ENCODE results near the gene NPM3. TPM values are rescaled to one million over a fixed set of nuclear protein-coding genes. Genes with fewer than 3 reads are reported as not detected.

Gene NPM3
- total and polyA plus RNA-seq, 7 donors = 17.8 to 64.9 (median 26.4) TPM

GRCh38 chr10:101816913-101817336 is 33.7 kb upstream of the NPM3 start:
- 0 to 1% methylated on average over 14 of the region's 14 CpGs for WGBS, 2 donors
- TF ChIP-seq POLR2AphosphoS5 (IDR thresholded peaks at IDR 0.05) (no peak), EP300 (IDR thresholded peaks at IDR 0.05) (no peak)
- Histone ChIP-seq H3K27ac (peak overlapping the region; percentile 97 to 99 (median 98)), H3K4me3 (peak overlapping the region; percentile 89 to 100 (median 97)), H3K9me3 (no peaks in the 10 kb centered on the region), H3K27me3 (no peaks in the 10 kb centered on the region), H3K4me1 (peaks cover 0 to 52% (median 47%) of the 10 kb centered on the region in 4 donors), H3K36me3 (peaks cover 0 to 11% (median 3%) of the 10 kb centered on the region in 4 donors)
- no peak for DNase-seq
- intact Hi-C loops (cut with DNase I) = loop anchor here (5.0 kb wide), 2 partner anchors 35 to 300 kb away; partner anchors contain the start of gene NPM3

DNA sequence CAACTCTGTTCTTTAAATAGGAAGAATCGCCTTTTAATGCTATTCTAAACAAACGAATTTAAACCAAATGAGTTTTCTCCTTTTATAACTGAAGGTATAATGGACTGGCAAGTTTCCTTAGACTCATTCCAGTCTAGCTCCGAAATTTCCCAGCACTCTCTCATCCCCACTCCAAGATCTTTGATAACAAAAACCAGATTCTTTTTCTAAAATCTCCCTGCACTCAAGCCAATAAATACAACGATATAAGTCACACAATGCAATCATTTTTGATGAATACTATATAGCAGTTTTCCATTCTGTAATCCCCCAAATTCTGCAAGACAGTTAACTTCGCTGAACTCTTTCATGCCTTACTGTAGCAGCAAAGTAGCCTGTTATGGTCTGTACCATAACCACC is 33.1 kb upstream of the NPM3 start:
- Histone ChIP-seq H3K9me3 (no peaks in the 10 kb centered on the region), H3K36me3 (peaks cover 0 to 16% (median 3%) of the 10 kb centered on the region in 4 donors), H3K27ac (peak overlapping the region; percentile 48 to 98 (median 98)), H3K27me3 (no peaks in the 10 kb centered on the region), H3K4me3 (peak overlapping the region; percentile 89 to 100 (median 97)), H3K4me1 (peaks cover 0 to 54% (median 50%) of the 10 kb centered on the region in 4 donors)
- WGBS, 2 donors = 0 to 3% methylated on average over 5 of the region's 5 CpGs
- TF ChIP-seq POLR2A (IDR thresholded peaks at IDR 0.05) (no peak), POLR2AphosphoS5 (IDR thresholded peaks at IDR 0.05) (no peak), EP300 (IDR thresholded peaks at IDR 0.05) (no peak)
- TF ChIP-seq, protein P1, sequence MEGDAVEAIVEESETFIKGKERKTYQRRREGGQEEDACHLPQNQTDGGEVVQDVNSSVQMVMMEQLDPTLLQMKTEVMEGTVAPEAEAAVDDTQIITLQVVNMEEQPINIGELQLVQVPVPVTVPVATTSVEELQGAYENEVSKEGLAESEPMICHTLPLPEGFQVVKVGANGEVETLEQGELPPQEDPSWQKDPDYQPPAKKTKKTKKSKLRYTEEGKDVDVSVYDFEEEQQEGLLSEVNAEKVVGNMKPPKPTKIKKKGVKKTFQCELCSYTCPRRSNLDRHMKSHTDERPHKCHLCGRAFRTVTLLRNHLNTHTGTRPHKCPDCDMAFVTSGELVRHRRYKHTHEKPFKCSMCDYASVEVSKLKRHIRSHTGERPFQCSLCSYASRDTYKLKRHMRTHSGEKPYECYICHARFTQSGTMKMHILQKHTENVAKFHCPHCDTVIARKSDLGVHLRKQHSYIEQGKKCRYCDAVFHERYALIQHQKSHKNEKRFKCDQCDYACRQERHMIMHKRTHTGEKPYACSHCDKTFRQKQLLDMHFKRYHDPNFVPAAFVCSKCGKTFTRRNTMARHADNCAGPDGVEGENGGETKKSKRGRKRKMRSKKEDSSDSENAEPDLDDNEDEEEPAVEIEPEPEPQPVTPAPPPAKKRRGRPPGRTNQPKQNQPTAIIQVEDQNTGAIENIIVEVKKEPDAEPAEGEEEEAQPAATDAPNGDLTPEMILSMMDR (IDR thresholded peaks at IDR 0.05) = no peak
- intact Hi-C loops (cut with DNase I) = loop anchor here (5.0 kb wide), 2 partner anchors 34 to 301 kb away; partner anchors contain the start of gene NPM3
- DNase-seq = no peak

- H3K4me1 ChIP-seq = peaks cover 0 to 60% (median 53%) of the 10 kb centered on the region in 4 donors
- peak overlapping the region in 3 of 4 donors; percentile 89 to 100 (median 96) for H3K4me3 ChIP-seq
- WGBS, 2 donors = 71 to 81% methylated on average over 8 of the region's 8 CpGs
- no peak for DNase-seq
- peaks cover 0 to 34% (median 11%) of the 10 kb centered on the region in 4 donors for H3K36me3 ChIP-seq
- TF ChIP-seq, protein P1 (IDR thresholded peaks at IDR 0.05) = no peak
- no peak for TF ChIP-seq POLR2A (IDR thresholded peaks at IDR 0.05)
- TF ChIP-seq POLR2AphosphoS5 (IDR thresholded peaks at IDR 0.05) = no peak
- no peak for TF ChIP-seq EP300 (IDR thresholded peaks at IDR 0.05)
- H3K9me3 ChIP-seq = no peaks in the 10 kb centered on the region
- intact Hi-C loops (cut with DNase I) = loop anchor here (5.0 kb wide), 2 partner anchors 32 to 303 kb away; partner anchors contain the start of gene NPM3
- H3K27me3 ChIP-seq = no peaks in the 10 kb centered on the region
- peak overlapping the region in 2 of 4 donors; percentile 30 to 98 for H3K27ac ChIP-seq
Measured at GRCh38 chr10:101814466-101815071, 31.3 kb upstream of the NPM3 start.

- peaks cover 0 to 51% (median 44%) of the 10 kb centered on the region in 4 donors for H3K4me1 ChIP-seq
- no peak for DNase-seq
- TF ChIP-seq, protein P1 (IDR thresholded peaks at IDR 0.05) = no peak
- no peak for TF ChIP-seq POLR2A (IDR thresholded peaks at IDR 0.05)
- TF ChIP-seq EP300 (IDR thresholded peaks at IDR 0.05) = no peak
- no peak for TF ChIP-seq POLR2AphosphoS5 (IDR thresholded peaks at IDR 0.05)
- 77 to 86% methylated on average over 4 of the region's 4 CpGs for WGBS, 2 donors
- H3K27me3 ChIP-seq = no peaks in the 10 kb centered on the region
- intact Hi-C loops (cut with DNase I) = no loop called here
- no peaks in the 10 kb centered on the region for H3K9me3 ChIP-seq
- H3K4me3 ChIP-seq = no peak overlapping the region
- H3K36me3 ChIP-seq = peaks cover 6 to 54% (median 15%) of the 10 kb centered on the region in 4 donors
- no peak overlapping the region for H3K27ac ChIP-seq
Measured at GRCh38 chr10:101812606-101813005, 29.4 kb upstream of the NPM3 start.

DNA sequence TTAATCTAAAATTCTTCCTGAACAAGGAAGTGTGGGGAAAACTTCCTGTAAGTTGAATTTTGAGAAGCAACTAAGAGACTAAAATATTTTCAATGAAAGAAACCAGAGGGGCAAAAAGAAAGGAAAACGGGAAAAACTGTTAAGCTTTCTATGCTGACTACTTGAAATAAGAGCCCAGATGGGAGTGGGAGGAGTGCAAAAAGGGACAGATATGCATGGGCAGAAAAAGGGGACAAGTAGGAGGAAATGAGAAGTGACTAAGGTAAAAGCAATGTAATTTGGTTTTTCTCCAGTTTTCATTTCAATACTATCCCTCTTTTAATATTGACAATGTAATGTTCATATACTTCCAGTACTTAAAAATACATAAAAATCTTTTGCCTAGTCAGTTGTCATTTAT is 23.9 kb upstream of the NPM3 start:
- no peaks in the 10 kb centered on the region for H3K9me3 ChIP-seq
- 91 to 95% methylated on average over 1 of the region's 1 CpG for WGBS, 2 donors
- no peak for DNase-seq
- H3K4me3 ChIP-seq = no peak overlapping the region
- TF ChIP-seq EP300 (IDR thresholded peaks at IDR 0.05) (no peak), POLR2AphosphoS5 (IDR thresholded peaks at IDR 0.05) (no peak), POLR2A (IDR thresholded peaks at IDR 0.05) (no peak)
- TF ChIP-seq, protein P1 (IDR thresholded peaks at IDR 0.05) = no peak
- intact Hi-C loops (cut with DNase I) = no loop called here
- H3K27ac ChIP-seq = no peak overlapping the region
- H3K4me1 ChIP-seq = peaks cover 0 to 17% (median 8%) of the 10 kb centered on the region in 4 donors
- peaks cover 33 to 99% (median 41%) of the 10 kb centered on the region in 4 donors for H3K36me3 ChIP-seq
- no peaks in the 10 kb centered on the region for H3K27me3 ChIP-seq

All from sigmoid colon (tissue), 7 donors.